IMR-90 (cell line): ENCODE results near the gene ROBO2. TPM values are rescaled to one million over a fixed set of nuclear protein-coding genes. Genes with fewer than 3 reads are reported as not detected.

Experiments used
- ATAC-seq: fragments of 200-7000 bp; cut with Tn5 transposase; 2 replicates; pipeline ENCODE4 v1.9.1; 2020; ENCODE audit warnings: low read depth, mild to moderate bottlenecking, moderate library complexity
- BruUV-seq: library from RNA; stranded (reverse); fragments of 400-500 nt; replicated peaks from 2 replicates; lab custom pipeline; 2021; lab: Mats Ljungman, UMichigan
- CTCF ChIA-PET: fragments of 300-600 bp; formaldehyde crosslinking; extraction: SDS; loops from one replicate; lab custom pipeline; 2021; ENCODE audit warnings: antibody characterized with exemption; lab: Yijun Ruan, JAX
- POLR2A ChIA-PET: fragments of 300-600 bp; sonication (Branson Sonifier 250); formaldehyde crosslinking; loops from one replicate; lab custom pipeline; 2022; ENCODE audit warnings: antibody characterized with exemption; ENCODE audit not compliant: unreplicated experiment; lab: Charles Lee
- DNase-seq: peaks from one replicate; pipeline ENCODE4 v3.0.0; 2013
- H2AFZ ChIP-seq: replicated peaks from 2 replicates; pipeline ENCODE3; 2013; ENCODE audit warnings: low read length, mild to moderate bottlenecking; ENCODE audit not compliant: poor library complexity
- H2AK5ac ChIP-seq: 2 replicates; pipeline ENCODE4 v1.6.1; 2013; ENCODE audit warnings: low read depth, low read length, inconsistent platforms
- H2AK9ac ChIP-seq: replicated peaks from 2 replicates; pipeline ENCODE3; 2013; ENCODE audit warnings: mild to moderate bottlenecking, low read depth, low read length, moderate library complexity; ENCODE audit not compliant: poor library complexity
- H2BK120ac ChIP-seq: 2 replicates; pipeline ENCODE4 v1.6.1; 2013; ENCODE audit warnings: low read depth, low read length, inconsistent platforms
- H2BK15ac ChIP-seq: 3 replicates; pipeline ENCODE4 v1.6.1; 2013; ENCODE audit warnings: low read depth, low read length, inconsistent platforms
- H2BK20ac ChIP-seq: 2 replicates; pipeline ENCODE4 v1.6.1; 2013; ENCODE audit warnings: low read depth, mild to moderate bottlenecking, inconsistent platforms, low read length, moderate library complexity
- H2BK5ac ChIP-seq: 2 replicates; pipeline ENCODE4 v1.6.1; 2013; ENCODE audit warnings: mild to moderate bottlenecking, low read depth, low read length, inconsistent platforms; ENCODE audit not compliant: poor library complexity, severe bottlenecking
- H3K14ac ChIP-seq: replicated peaks from 2 replicates; pipeline ENCODE4 v1.6.1; 2013; ENCODE audit warnings: low read depth, low read length, inconsistent platforms
- H3K18ac ChIP-seq: 2 replicates; pipeline ENCODE4 v1.6.1; 2013; ENCODE audit warnings: low read depth, low read length, control low read depth
- H3K23ac ChIP-seq: 2 replicates; pipeline ENCODE4 v1.6.1; 2013; ENCODE audit warnings: low read depth, low read length, inconsistent platforms
- H3K27ac ChIP-seq: 2 replicates; pipeline ENCODE4 v1.5.1; 2013; ENCODE audit warnings: mild to moderate bottlenecking, control low read depth, low read length; ENCODE audit not compliant: insufficient read depth
- H3K27me3 ChIP-seq: 2 replicates; pipeline ENCODE4 v1.6.1; 2013; ENCODE audit warnings: low read length; ENCODE audit not compliant: control insufficient read depth, insufficient read depth
- H3K36me3 ChIP-seq: 2 replicates; pipeline ENCODE4 v1.6.1; 2013; ENCODE audit warnings: low read length, mixed read lengths; ENCODE audit not compliant: control insufficient read depth, insufficient read depth
- H3K4ac ChIP-seq: 2 replicates; pipeline ENCODE4 v1.6.1; 2013; ENCODE audit warnings: low read depth, low read length, inconsistent platforms
- H3K4me1 ChIP-seq: 2 replicates; pipeline ENCODE4 v1.6.1; 2013; ENCODE audit warnings: low read length, mixed read lengths; ENCODE audit not compliant: control insufficient read depth, insufficient read depth
- H3K4me2 ChIP-seq: 2 replicates; pipeline ENCODE4 v1.6.1; 2013; ENCODE audit warnings: low read depth, mild to moderate bottlenecking, control low read depth, low read length, moderate library complexity
- H3K4me3 ChIP-seq: 2 replicates; pipeline ENCODE4 v1.5.1; 2013; ENCODE audit warnings: low read depth, mild to moderate bottlenecking, control low read depth, low read length, moderate library complexity; ENCODE audit not compliant: insufficient read depth
- H3K56ac ChIP-seq: 2 replicates; pipeline ENCODE4 v1.6.1; 2013; ENCODE audit warnings: low read length, inconsistent platforms; ENCODE audit not compliant: insufficient read depth; ENCODE audit errors: extremely low read depth
- H3K79me1 ChIP-seq, 2 experiments: 2 replicates each; pipeline ENCODE4 v1.6.1; 2013; ENCODE audit warnings: low read length in 2 of 2, inconsistent platforms in 1 of 2, low read depth in 1 of 2
- H3K9ac ChIP-seq: 2 replicates; pipeline ENCODE4 v1.6.1; 2013; ENCODE audit warnings: low read depth, low read length, control low read depth
- H3K9me1 ChIP-seq: 2 replicates; pipeline ENCODE4 v1.6.1; 2013; ENCODE audit warnings: low read length, inconsistent platforms; ENCODE audit not compliant: insufficient read depth
- H3K9me3 ChIP-seq: 2 replicates; pipeline ENCODE4 v1.6.1; 2013; ENCODE audit warnings: low read length; ENCODE audit not compliant: control insufficient read depth, insufficient read depth
- H4K20me1 ChIP-seq: 2 replicates; pipeline ENCODE4 v1.6.1; 2013; ENCODE audit warnings: low read length, inconsistent platforms; ENCODE audit not compliant: insufficient read depth
- H4K5ac ChIP-seq: 2 replicates; pipeline ENCODE4 v1.6.1; 2013; ENCODE audit warnings: mild to moderate bottlenecking, low read depth, low read length, control low read depth
- H4K8ac ChIP-seq, 2 experiments: 2 replicates each; pipeline ENCODE4 v1.6.1; 2013; ENCODE audit warnings: low read depth in 2 of 2, low read length in 2 of 2, control low read depth in 1 of 2, inconsistent platforms in 1 of 2
- H4K91ac ChIP-seq: 2 replicates; pipeline ENCODE4 v1.6.1; 2013; ENCODE audit warnings: low read depth, low read length, inconsistent platforms; ENCODE audit not compliant: insufficient read depth
- MAFK ChIP-seq: IDR thresholded peaks from 2 replicates; pipeline ENCODE4 v1.6.1; 2012; ENCODE audit warnings: low read depth, low read length, improper control_type of control experiment
- RCOR1 ChIP-seq: IDR thresholded peaks from 2 replicates; pipeline ENCODE4 v1.6.1; 2012; ENCODE audit warnings: mild to moderate bottlenecking, low read length, improper control_type of control experiment; ENCODE audit not compliant: insufficient replicate concordance
- SMC3 ChIP-seq: fragments of 150-350 bp; IDR thresholded peaks from 2 replicates; pipeline ENCODE4 v1.6.1; 2016; ENCODE audit warnings: low read depth, mild to moderate bottlenecking, antibody characterized with exemption, low read length, moderate library complexity
- WGBS, 2 experiments: methylation state at CpG; one replicate each; pipeline versions ENCODE4 v1.1.5 to v1.1.7; 2013; ENCODE audit warnings: missing lambda C conversion rate in 2 of 2; ENCODE audit not compliant: insufficient read length in 1 of 2; ENCODE audit errors: extremely low coverage in 2 of 2; 5-methylcytosine and 5-hydroxymethylcytosine counted together
- dilution Hi-C: fragments of 300-500 bp; cut with HindIII; formaldehyde crosslinking; loops from one replicate; pipeline ENCODE4 v1.14.3; 2018; ENCODE audit warnings: low sequenced_read_pairs; ENCODE audit not compliant: unreplicated experiment
- in situ Hi-C: fragments of 300-500 bp; cut with MboI; formaldehyde crosslinking; loops from 3 replicates; pipeline ENCODE4 v1.14.3; 2019; ENCODE audit warnings: low sequenced_read_pairs, inconsistent platforms, mixed read lengths
- intact Hi-C: fragments of 100-400 bp; cut with micrococcal nuclease; formaldehyde crosslinking; loops from 2 replicates; pipeline ENCODE4 v1.10.0; 2022
- polyA plus RNA-seq, 3 experiments: library from polyadenylated mRNA; depleted of rRNA; stranded (reverse); fragments of >200 nt; gene quantifications; 2 replicates each; pipeline ENCODE4 v1.2.3, GENCODE V29; 2012; ENCODE audit warnings: low replicate concordance in 1 of 3
- total RNA-seq: library from RNA; depleted of rRNA; stranded (reverse); fragments of >200 nt; gene quantifications from 2 replicates; pipeline ENCODE4 v1.2.3, GENCODE V29; 2012

Gene ROBO2
- total and polyA plus RNA-seq, 2 of the 4 experiments (the other 2 are of a cell fraction), result 9.3 to 14.5 TPM

- in situ Hi-C loops, result no loop called here
- H4K20me1 ChIP-seq, result no peaks in the 10 kb centered on the region
- no peak for TF ChIP-seq SMC3
- no peak for TF ChIP-seq MAFK
- TF ChIP-seq RCOR1, result no peak
- no peak for DNase-seq
- ATAC-seq, result no peak
- POLR2A ChIA-PET, result no interaction called here
- no peaks in the 10 kb centered on the region for H3K79me1 ChIP-seq
- intact Hi-C loops, result no loop called here
- no peak overlapping the region for H2AK5ac ChIP-seq
- H2BK15ac ChIP-seq, result no peak overlapping the region
- H2AFZ ChIP-seq, result no peak overlapping the region
- BruUV-seq, result no TSS peak
- no peak overlapping the region for H3K27ac ChIP-seq
- dilution Hi-C loops, result no loop called here
- no peak overlapping the region for H3K9ac ChIP-seq
- no peak overlapping the region for H2BK5ac ChIP-seq
- no peak overlapping the region for H2AK9ac ChIP-seq
- H3K18ac ChIP-seq, result no peak overlapping the region
- no peak overlapping the region for H3K14ac ChIP-seq
- H3K4ac ChIP-seq, result no peak overlapping the region
- no peak overlapping the region for H3K56ac ChIP-seq
- H4K8ac ChIP-seq, result no peak overlapping the region
- CTCF ChIA-PET, result no interaction called here
- H4K5ac ChIP-seq, result no peak overlapping the region
- no peaks in the 10 kb centered on the region for H3K27me3 ChIP-seq
- no peak overlapping the region for H4K91ac ChIP-seq
- no peak overlapping the region for H2BK20ac ChIP-seq
- H3K4me3 ChIP-seq, result no peak overlapping the region
- H3K36me3 ChIP-seq, result no peaks in the 10 kb centered on the region
- H3K4me1 ChIP-seq, result no peaks in the 10 kb centered on the region
- H2BK120ac ChIP-seq, result no peak overlapping the region
- H3K9me3 ChIP-seq, result peaks cover 2% of the 10 kb centered on the region; the same call in 1 of the 2 replicates
- no peaks in the 10 kb centered on the region for H3K9me1 ChIP-seq
- no peak overlapping the region for H3K23ac ChIP-seq
- no CpG with 5 or more reads among the region's 2 CpGs for WGBS, 2 experiments
- no peak overlapping the region for H3K4me2 ChIP-seq
These were observed 202.5 kb downstream of the ROBO2 start for GRCh38 chr3:77242371-77242770.
